ENCODE measurements around the gene PNMT.
"Not testable (repeated sequence)": the region's sequence is repeated elsewhere in the genome, so short reads cannot be mapped to it uniquely, and the experiment has no call there.

Gene PNMT

GRCh38 chr17:39706921-39707337 is 38.7 kb downstream of the PNMT start:
- DNase-seq: no peak
- peaks cover 3% of the 10 kb centered on the region; the same call in 1 of the 2 replicates for H3K36me3 ChIP-seq
- no peaks in the 10 kb centered on the region for H3K27me3 ChIP-seq (ENCODE audit: insufficient read depth, low read depth, severe bottlenecking)
- no peak overlapping the region for H3K4me3 ChIP-seq (ENCODE audit: low read depth, low read length)
- H3K9me3 ChIP-seq (ENCODE audit: severe bottlenecking): no peaks in the 10 kb centered on the region
- no peak for TF ChIP-seq CTCF (IDR thresholded peaks at IDR 0.05; ENCODE audit: low read depth, low read length)
- H3K27ac ChIP-seq: no peak overlapping the region

DNA sequence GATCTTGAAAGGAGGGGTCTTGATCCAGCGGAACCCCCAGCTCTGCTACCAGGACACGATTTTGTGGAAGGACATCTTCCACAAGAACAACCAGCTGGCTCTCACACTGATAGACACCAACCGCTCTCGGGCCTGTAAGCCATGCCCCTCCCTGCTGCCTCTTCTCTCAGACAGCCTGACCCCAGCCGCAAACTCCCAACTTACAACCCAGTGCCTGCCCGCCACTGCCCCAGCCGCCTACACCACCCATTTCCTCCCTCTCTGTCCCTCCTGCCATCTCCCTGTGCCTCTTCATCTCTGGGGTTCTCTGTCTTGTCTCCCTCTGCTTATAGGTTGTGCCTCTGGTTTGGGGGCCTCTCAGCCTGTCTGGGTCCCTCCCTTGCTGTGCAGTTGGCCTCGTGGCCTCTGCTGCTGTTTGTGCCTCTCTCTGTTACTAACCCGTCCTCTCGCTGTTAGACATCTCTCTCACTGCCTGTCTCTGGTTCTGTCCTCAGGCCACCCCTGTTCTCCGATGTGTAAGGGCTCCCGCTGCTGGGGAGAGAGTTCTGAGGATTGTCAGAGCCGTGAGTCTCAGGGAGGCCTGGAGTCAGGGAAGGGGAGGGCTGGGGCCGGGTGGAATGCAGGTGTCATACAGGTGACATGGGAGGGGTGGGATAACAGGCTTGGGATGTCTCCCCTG is 41.2 kb downstream of the PNMT start:
- no peak for TF ChIP-seq CTCF (IDR thresholded peaks at IDR 0.05; ENCODE audit: low read depth, low read length)
- Histone ChIP-seq H3K4me3 (ENCODE audit: low read depth, low read length) (no peak overlapping the region), H3K36me3 (peaks cover 3% of the 10 kb centered on the region; the same call in 1 of the 2 replicates), H3K9me3 (ENCODE audit: severe bottlenecking) (no peaks in the 10 kb centered on the region), H3K27me3 (ENCODE audit: insufficient read depth, low read depth, severe bottlenecking) (no peaks in the 10 kb centered on the region), H3K27ac (no peak overlapping the region)
- peak; percentile 50 for DNase-seq

DNA sequence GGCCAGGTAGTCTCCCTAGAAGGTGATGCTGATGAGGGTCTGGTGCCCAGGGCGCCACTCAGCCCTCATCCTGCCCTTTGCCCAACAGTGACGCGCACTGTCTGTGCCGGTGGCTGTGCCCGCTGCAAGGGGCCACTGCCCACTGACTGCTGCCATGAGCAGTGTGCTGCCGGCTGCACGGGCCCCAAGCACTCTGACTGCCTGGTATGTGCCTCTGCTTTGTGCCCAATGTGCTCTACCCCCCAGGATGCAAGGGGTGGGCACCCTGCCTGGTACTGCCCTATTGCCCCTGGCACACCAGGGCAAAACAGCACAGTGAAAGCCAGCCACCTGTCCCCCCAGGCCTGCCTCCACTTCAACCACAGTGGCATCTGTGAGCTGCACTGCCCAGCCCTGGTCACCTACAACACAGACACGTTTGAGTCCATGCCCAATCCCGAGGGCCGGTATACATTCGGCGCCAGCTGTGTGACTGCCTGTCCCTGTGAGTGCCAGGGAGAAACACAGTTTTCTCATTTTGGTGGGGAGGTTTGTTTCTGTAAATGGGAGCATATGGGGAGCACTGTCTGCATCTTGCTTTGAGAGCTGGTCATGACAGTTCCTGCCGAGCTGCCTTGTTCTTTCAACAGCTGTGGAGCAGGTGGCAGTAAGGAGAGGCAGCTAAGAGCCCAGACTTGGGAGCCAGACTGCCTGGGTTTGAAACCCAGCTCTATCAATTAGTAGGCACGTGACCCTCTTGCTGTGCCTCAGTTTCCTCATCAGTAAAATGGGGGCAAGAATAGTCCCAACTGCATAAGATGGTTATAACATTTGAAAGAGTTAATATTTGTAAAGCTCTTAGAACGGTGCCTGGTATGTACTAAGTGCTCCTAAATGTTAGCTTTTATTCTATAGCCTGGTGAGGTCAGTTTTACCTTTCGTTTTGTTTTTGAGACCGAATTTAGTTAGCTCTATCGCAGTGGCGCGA is 42.0 kb downstream of the PNMT start:
- no peak for TF ChIP-seq CTCF (IDR thresholded peaks at IDR 0.05; ENCODE audit: low read depth, low read length)
- Histone ChIP-seq H3K27me3 (ENCODE audit: insufficient read depth, low read depth, severe bottlenecking) (no peaks in the 10 kb centered on the region), H3K36me3 (peaks cover 3% of the 10 kb centered on the region; the same call in 1 of the 2 replicates), H3K4me3 (ENCODE audit: low read depth, low read length) (no peak overlapping the region), H3K9me3 (ENCODE audit: severe bottlenecking) (no peaks in the 10 kb centered on the region), H3K27ac (no peak overlapping the region)
- no peak for DNase-seq

- DNase-seq; H3K9me3 ChIP-seq (ENCODE audit: severe bottlenecking); H3K27ac ChIP-seq; H3K36me3 ChIP-seq; H3K27me3 ChIP-seq (ENCODE audit: insufficient read depth, low read depth, severe bottlenecking); H3K4me3 ChIP-seq (ENCODE audit: low read depth, low read length): not testable (repeated sequence)
These were observed 42.8 kb downstream of the PNMT start for GRCh38 chr17:39711071-39711470.

DNA sequence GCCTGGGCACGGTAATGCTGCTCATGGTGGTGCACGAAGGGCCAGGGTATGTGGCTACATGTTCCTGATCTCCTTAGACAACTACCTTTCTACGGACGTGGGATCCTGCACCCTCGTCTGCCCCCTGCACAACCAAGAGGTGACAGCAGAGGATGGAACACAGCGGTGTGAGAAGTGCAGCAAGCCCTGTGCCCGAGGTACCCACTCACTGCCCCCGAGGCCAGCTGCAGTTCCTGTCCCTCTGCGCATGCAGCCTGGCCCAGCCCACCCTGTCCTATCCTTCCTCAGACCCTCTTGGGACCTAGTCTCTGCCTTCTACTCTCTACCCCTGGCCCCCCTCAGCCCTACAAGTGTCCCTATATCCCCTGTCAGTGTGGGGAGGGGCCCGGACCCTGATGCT is 43.6 kb downstream of the PNMT start:
- Histone ChIP-seq H3K4me3 (ENCODE audit: low read depth, low read length) (no peak overlapping the region), H3K9me3 (ENCODE audit: severe bottlenecking) (no peaks in the 10 kb centered on the region), H3K36me3 (peaks cover 3% of the 10 kb centered on the region; the same call in 1 of the 2 replicates), H3K27ac (no peak overlapping the region), H3K27me3 (ENCODE audit: insufficient read depth, low read depth, severe bottlenecking) (no peaks in the 10 kb centered on the region)
- no peak for DNase-seq
- no peak for TF ChIP-seq CTCF (IDR thresholded peaks at IDR 0.05; ENCODE audit: low read depth, low read length)

GRCh38 chr17:39714234-39714633 is 46.0 kb downstream of the PNMT start:
- TF ChIP-seq CTCF (IDR thresholded peaks at IDR 0.05; ENCODE audit: low read depth, low read length): no peak
- Histone ChIP-seq H3K9me3 (ENCODE audit: severe bottlenecking) (no peaks in the 10 kb centered on the region), H3K36me3 (no peaks in the 10 kb centered on the region), H3K27ac (no peak overlapping the region), H3K27me3 (ENCODE audit: insufficient read depth, low read depth, severe bottlenecking) (no peaks in the 10 kb centered on the region), H3K4me3 (ENCODE audit: low read depth, low read length) (no peak overlapping the region)
- no peak for DNase-seq

Measured in WERI-Rb-1 (cell line).